Activated CD4-positive, alpha-beta T cell treated with anti-CD3 and anti-CD28 coated beads, Interleukin-2, amount 50 U/mL, for 1 hour (primary cell): ENCODE data around the gene EGF.

Experiments
- DNase-seq: peaks from one replicate; pipeline ENCODE4 v3.0.0-alpha.2; 2020

Gene EGF

GRCh38 chr4:109966891-109967481 is 54.3 kb downstream of the EGF start:
- no peak for DNase-seq

DNA sequence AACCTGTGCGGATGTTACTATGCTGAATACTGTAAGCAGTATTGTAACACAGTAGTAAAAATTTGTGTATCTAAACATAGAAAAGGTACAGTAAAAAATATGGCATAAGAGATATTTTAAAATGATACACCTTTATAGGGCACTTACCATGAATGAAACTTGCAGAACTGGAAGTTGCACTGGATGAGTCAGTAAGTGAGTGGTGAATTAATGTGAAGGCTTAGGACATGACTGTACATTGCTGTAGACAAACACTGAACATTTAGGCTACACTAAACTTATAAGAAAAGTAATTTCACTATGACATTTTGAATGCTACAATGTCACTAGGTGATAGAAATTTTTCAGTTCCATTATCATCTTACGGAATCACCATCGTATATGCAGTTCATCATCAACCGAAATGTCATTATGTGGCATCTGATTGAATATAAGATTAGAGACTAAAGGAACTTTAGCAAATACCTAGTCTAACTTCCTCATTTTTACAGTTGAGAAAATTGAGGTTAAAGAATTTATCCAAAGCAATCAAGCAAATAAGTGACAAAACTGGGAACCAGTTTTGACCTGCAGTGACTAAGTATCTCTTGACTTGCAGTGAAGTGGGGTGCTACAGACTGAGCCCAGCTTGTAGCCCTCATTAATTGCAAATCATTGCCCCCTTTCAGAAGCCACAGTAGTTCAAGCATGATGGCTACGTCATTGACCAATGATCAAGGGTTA is 55.3 kb downstream of the EGF start:
- no peak for DNase-seq

GRCh38 chr4:109969087-109969486 is 56.4 kb downstream of the EGF start:
- no peak for DNase-seq

DNA sequence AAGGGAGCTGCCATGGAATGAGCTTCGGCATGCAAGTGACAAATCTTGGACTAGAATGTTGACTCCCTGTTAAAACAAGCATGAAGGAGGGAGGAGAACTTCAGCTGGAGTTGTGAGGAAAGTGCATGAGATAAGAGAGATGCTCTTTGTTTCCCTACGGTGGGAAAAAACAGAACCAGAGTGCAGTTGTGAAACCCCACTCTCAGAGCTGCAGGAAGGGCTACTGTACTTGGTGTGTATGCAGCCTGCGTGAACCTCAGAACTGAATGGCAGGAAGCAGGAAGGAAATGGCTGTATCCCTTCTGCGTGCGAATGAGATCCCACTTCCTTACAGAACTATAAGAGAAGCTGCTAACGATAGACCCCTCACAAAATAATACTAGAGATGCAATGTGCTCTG is 57.2 kb downstream of the EGF start:
- no peak for DNase-seq

GRCh38 chr4:109972786-109973528 is 60.3 kb downstream of the EGF start:
- DNase-seq: no peak

GRCh38 chr4:109973529-109973905 is 60.8 kb downstream of the EGF start:
- DNase-seq: no peak

DNA sequence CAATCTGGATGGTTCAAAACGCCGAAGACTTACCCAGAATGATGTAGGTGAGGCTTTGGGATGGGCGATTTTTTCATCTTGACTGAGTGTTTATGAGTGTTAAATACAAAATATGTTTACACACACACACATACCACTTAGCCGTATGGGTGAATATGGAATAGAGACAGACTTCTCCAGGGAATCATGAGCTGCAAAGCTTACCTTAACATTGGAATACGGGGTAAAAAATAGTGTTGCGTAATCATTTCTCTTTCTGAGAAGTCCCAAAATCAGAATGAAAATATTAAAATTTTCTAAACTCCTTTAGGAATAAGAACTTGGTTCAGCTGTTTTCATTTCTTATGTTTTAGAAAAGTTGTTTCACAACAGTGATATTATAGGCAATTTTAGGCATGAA is 63.5 kb downstream of the EGF start:
- no peak for DNase-seq

DNA sequence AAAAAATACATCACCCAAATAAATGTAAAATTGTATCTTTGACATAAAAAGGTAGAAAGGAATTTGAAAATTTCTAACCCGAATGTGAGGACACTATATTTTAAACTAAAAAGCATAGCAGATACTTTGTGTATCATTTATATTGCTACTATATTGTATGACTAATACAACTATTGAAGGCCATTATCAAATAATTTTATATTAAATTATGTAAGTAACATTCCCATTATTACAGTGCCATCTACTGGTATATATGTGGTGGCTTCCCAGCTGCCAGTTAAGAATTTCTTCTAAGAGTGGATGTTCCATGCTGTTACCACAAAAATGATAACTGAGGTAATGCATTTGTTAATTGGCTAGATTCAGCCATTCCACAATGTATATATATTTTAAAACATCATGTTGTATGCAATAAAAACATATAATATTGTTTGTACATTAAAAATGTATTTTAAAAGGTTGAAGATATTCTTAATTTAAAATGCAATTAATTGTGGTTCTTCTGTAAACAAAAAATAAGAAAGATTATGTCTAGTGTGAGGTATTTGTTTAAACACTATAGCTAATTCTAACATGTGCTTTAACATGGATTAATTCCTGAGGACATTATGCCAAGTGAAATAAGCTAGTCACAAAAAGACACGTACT is 65.3 kb downstream of the EGF start:
- DNase-seq: no peak

GRCh38 chr4:109978704-109979454 is 66.2 kb downstream of the EGF start:
- no peak for DNase-seq

DNA sequence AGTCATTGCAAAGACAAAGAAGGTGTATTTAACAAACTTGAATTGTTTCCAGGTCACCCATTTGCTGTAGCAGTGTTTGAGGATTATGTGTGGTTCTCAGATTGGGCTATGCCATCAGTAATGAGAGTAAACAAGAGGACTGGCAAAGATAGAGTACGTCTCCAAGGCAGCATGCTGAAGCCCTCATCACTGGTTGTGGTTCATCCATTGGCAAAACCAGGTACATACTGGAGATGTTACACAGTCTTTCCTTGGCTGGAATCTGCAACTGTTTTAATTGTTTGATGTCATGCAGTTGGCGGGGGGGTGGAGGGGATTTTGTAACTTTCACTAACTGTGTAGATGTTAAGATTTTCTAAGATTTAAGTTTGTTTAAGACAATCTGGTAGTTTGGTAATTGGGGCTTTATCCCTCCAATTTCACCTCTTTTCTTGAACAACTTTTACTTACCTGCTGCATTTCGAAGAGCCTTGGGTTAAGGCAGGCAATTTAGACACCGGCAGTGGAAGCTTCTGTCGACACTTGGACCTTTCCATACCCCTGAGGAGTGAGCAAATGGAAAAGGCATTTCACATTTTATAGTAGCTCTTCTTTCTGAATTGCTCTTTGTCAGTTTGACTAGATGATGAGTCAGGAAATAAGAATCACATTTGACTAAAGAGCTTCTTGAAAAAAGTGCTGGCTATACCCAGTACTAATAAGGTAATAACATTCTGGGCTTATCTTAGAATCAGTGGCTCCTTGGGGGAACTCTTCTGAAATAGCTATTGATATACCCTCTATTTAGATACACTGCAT is 67.4 kb downstream of the EGF start:
- DNase-seq: no peak

DNA sequence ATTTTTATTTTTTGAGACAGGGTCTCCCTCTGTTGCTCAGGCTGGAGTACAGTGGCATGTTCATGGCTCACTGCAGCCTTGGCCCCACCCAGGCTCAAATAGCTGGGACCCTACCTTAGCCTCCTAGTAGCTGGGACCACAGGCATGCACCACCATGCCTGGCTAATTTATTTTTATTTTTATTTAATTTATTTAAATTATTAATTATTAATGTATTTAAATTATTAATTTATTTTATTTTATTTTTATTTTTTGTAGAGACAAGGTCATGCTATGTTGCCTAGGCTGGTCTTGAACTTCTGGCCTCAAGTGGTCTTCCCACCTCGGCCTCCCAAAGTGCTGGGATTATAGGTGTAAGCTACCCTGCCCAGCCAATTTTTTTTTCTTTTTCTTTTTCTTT is 69.3 kb downstream of the EGF start:
- DNase-seq: no peak

DNA sequence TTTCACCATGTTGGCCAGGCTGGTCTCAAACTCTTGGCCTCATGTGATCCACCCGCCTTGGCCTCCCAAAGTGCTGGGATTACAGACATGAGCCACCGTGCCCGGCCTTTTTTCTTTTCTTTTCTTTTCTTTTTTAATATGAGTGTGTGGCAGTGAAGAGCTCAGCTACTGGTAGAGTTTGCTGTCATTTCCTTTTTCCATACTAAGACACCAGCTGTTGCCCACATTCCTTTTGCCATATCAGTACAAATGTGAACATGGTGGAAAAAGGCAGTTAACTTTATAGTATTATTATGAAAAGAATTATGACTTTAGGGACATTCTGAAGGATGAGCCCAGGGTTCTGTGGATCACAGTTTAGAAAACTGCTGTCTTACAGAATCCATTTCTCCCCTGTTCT is 69.8 kb downstream of the EGF start:
- DNase-seq: no peak

DNA sequence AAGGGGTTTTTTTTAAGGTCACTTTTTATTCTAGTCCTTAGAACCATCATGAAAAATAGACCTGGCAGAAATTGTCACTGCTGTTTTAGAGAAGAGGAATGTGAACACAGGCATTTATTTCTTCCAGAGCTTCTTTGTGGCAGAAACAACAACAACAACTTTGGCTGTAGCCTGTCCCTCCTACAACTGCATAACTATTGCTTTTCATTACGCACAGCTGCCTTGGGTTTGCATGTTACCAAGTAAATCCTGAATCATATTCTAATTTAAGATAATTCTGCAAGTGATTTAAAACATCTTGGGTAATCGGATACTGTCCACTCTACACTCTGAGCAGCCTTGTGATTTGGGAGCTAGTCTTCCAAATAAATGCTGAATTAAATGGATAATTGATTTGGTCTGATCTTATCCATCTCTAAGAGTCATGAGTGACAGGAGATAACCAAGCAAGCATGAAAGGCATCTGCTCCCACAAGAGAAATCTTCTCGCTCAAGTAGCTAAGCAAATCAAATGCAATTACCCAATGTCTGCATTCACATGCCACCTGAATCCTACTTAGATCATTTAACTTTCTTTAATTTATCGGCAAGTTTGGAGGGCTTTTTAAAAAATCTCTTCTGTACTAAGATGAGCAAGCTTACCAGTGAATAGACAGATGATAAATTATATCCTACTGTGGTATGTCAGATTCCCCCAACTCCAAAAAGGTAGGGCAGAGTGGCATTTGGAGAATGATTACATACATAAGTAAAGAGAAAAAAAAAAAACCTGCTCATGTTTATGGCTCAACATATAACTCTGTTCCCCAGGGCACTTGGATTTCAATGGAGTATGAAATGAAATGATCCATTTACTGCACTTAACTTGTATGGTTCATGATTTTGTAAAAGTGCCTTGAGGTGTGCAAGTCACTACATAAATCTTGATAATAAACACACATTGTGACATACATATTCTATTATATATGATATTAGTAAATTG is 73.6 kb downstream of the EGF start:
- no peak for DNase-seq

GRCh38 chr4:109989044-109989443 is 76.4 kb downstream of the EGF start:
- no peak for DNase-seq

DNA sequence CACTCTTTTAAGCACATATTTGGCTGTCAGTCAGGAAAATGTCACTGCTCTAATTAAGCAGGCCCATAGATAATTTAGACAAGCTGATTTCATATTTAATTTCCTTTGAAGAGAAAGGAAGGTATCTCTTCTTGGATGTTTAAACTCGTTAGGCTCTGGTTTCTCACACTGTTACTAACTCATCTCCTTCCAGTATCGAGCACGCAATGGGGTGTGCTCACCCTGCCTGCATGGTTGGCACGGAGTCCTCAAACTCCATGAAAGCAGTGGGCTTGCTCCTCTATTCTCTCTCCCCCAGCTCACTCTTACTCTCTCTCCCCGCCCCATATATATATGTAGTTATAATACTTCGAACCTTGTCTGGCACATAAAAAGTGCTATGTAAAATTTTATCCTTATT is 76.9 kb downstream of the EGF start:
- DNase-seq: no peak

GRCh38 chr4:109990261-109991257 is 77.9 kb downstream of the EGF start:
- no peak for DNase-seq

GRCh38 chr4:109993116-109993515 is 80.4 kb downstream of the EGF start:
- no peak for DNase-seq

- no peak for DNase-seq
Observed at GRCh38 chr4:109994415-109994827, 81.7 kb downstream of the EGF start.

GRCh38 chr4:109996526-109996925 is 83.8 kb downstream of the EGF start:
- no peak for DNase-seq
